ENCODE data around the gene B3GNT4. TPM values are rescaled to one million over a fixed set of nuclear protein-coding genes. Genes with fewer than 3 reads are reported as not detected.

The B3GNT4 gene
- total RNA-seq, 2 experiments from 2014 or later, result not detected

DNA sequence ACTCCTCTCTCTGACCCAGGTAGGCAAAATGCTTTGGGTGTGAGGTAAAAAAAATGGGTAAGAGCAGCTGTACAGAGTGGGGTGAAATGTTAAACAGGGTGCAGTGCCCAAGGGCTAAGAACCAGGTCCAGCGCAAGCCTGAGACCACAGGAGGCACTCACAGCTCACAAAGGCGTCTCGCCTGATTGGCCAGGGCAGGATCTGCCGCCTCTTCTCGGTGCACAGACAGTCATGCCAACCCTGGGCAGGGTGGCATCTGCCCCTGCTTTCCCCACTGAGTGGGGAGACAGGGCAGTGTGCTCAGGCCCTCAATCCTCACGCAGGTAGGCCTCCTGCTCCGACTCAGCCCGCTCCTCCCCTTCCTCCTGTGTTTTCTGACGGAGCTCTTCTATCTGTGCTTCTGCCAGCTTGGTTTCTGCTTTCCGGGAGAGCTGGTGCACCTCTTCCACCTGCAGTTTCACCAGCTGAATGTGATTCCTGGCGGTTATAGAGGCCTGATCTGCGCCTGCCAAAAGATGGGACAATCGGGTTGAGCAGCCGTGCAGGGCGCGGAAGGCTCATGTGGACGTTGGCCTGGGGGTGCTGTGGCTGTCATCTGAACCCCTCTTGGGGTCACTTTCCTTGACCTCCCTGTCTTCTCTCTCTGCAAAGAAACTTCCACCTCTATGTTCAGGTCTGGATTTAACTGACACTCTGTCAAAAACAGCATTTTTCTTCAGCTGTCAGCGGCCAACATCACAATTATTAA lies 4.7 kb downstream of the B3GNT4 start:
- Histone ChIP-seq H3K36me3 (ENCODE audit: insufficient read depth, low read length) (peaks cover 49% of the 10 kb centered on the region), H3K9me3 (ENCODE audit: control insufficient read depth in 1 of 2, insufficient read depth in 1 of 2, low read length in 2 of 2) (no peaks in the 10 kb centered on the region), H3K4me1 (ENCODE audit: insufficient read depth, low read length) (peaks cover 6% of the 10 kb centered on the region), H3K27ac (ENCODE audit: low read depth in 1 of 2, low read length in 2 of 2) (no peak overlapping the region), H3K27me3 (ENCODE audit: control insufficient read depth in 1 of 2, insufficient read depth in 2 of 2, low read length in 2 of 2) (no peaks in the 10 kb centered on the region), H3K4me3 (ENCODE audit: low read length) (no peak overlapping the region)
- POLR2A ChIA-PET, result no interaction called here
- no peak for ATAC-seq (ENCODE audit: poor library complexity)
- TF ChIP-seq, protein P1, sequence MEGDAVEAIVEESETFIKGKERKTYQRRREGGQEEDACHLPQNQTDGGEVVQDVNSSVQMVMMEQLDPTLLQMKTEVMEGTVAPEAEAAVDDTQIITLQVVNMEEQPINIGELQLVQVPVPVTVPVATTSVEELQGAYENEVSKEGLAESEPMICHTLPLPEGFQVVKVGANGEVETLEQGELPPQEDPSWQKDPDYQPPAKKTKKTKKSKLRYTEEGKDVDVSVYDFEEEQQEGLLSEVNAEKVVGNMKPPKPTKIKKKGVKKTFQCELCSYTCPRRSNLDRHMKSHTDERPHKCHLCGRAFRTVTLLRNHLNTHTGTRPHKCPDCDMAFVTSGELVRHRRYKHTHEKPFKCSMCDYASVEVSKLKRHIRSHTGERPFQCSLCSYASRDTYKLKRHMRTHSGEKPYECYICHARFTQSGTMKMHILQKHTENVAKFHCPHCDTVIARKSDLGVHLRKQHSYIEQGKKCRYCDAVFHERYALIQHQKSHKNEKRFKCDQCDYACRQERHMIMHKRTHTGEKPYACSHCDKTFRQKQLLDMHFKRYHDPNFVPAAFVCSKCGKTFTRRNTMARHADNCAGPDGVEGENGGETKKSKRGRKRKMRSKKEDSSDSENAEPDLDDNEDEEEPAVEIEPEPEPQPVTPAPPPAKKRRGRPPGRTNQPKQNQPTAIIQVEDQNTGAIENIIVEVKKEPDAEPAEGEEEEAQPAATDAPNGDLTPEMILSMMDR (IDR thresholded peaks at IDR 0.05), result no peak
- intact Hi-C loops (cut with DNase I, micrococcal nuclease), result no loop called here
- Mint-ChIP-seq H3K4me3 (no peak overlapping the region), H3K27ac (no peak overlapping the region), H3K4me1 (ENCODE audit: low read depth) (peaks cover 9% of the 10 kb centered on the region), H3K27me3 (no peaks in the 10 kb centered on the region), H3K36me3 (ENCODE audit: low read depth) (peaks cover 46% of the 10 kb centered on the region), H3K9me3 (no peaks in the 10 kb centered on the region)
- no peak for DNase-seq
- CTCF ChIA-PET, result no interaction called here

DNA sequence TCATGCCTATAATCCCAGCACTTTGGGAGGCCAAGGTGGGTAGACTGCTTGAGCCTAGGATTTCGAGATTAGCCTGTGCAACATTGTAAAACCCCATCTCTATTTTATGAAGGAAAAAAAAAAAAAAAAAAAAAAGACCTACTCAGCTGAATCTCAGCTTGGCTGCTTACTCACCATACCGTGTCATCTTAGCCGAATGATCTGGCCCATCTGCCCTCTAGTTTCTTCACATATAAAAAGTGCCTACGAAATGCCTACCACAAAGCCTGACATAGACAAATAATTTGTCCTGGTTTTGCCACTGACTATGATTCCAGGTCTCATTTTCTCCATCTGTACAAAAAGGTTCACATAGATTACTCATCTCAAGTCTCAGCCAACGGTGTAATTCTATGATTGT lies 12.3 kb downstream of the B3GNT4 start:
- H3K4me1 Mint-ChIP-seq (ENCODE audit: low read depth), result peaks cover under 1% of the 10 kb centered on the region
- intact Hi-C loops (cut with DNase I, micrococcal nuclease), result no loop called here
- H3K27ac ChIP-seq (ENCODE audit: low read depth in 1 of 2, low read length in 2 of 2), result no peak overlapping the region
- TF ChIP-seq, protein P1 (IDR thresholded peaks at IDR 0.05), result no peak
- ATAC-seq (ENCODE audit: poor library complexity), result no peak
- DNase-seq, result no peak
- no peaks in the 10 kb centered on the region for H3K9me3 Mint-ChIP-seq
- H3K9me3 ChIP-seq (ENCODE audit: control insufficient read depth in 1 of 2, insufficient read depth in 1 of 2, low read length in 2 of 2), result no peaks in the 10 kb centered on the region
- no peaks in the 10 kb centered on the region for H3K27me3 ChIP-seq (ENCODE audit: control insufficient read depth in 1 of 2, insufficient read depth in 2 of 2, low read length in 2 of 2)
- no peaks in the 10 kb centered on the region for H3K4me1 ChIP-seq (ENCODE audit: insufficient read depth, low read length)
- no peak overlapping the region for H3K4me3 ChIP-seq (ENCODE audit: low read length)
- H3K4me3 Mint-ChIP-seq, result no peak overlapping the region
- H3K27ac Mint-ChIP-seq, result no peak overlapping the region
- ChIA-PET POLR2A (interaction anchor here (3.9 kb wide), 1 partner anchor 10 kb away, joined by 18 read pairs; the partner anchor contains the start of gene DIABLO), CTCF (interaction anchor here (0.6 to 1.4 kb wide), 4 partner anchors 11 to 507 kb away, joined by 3 to 5 read pairs (median 3); no protein-coding TSS in a partner anchor)
- H3K27me3 Mint-ChIP-seq, result no peaks in the 10 kb centered on the region
- H3K36me3 Mint-ChIP-seq (ENCODE audit: low read depth), result peaks cover 78% of the 10 kb centered on the region
- H3K36me3 ChIP-seq (ENCODE audit: insufficient read depth, low read length), result peaks cover 85% of the 10 kb centered on the region

DNA sequence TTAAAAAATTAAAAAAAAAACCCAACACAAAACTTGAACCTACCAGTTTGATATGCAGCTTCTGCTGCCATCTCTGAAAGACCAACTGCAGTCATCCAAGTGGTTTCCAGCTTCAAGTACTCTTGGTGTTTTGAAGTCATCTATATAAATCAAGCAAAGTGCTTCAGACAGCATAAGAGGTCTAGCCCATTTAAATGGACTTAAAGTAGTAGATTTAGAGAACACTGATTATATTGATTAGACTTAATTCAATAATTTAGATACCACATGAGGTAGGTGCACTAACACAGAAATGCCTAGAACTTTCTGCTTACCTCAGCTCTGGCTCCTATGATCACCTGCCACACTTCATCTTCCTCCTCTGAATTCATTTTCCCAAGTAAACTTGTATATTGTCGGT lies 12.9 kb downstream of the B3GNT4 start:
- ChIA-PET CTCF (interaction anchor here (1.0 kb wide), 1 partner anchor 11 kb away, joined by 3 read pairs; no protein-coding TSS in a partner anchor), POLR2A (interaction anchor here (3.9 kb wide), 1 partner anchor 9 kb away, joined by 18 read pairs; the partner anchor contains the start of gene DIABLO)
- no peaks in the 10 kb centered on the region for H3K9me3 Mint-ChIP-seq
- ATAC-seq (ENCODE audit: poor library complexity), result no peak
- intact Hi-C loops (cut with DNase I, micrococcal nuclease), result no loop called here
- Histone ChIP-seq H3K27me3 (ENCODE audit: control insufficient read depth in 1 of 2, insufficient read depth in 2 of 2, low read length in 2 of 2) (no peaks in the 10 kb centered on the region), H3K27ac (ENCODE audit: low read depth in 1 of 2, low read length in 2 of 2) (no peak overlapping the region), H3K36me3 (ENCODE audit: insufficient read depth, low read length) (peaks cover 87% of the 10 kb centered on the region), H3K9me3 (ENCODE audit: control insufficient read depth in 1 of 2, insufficient read depth in 1 of 2, low read length in 2 of 2) (no peaks in the 10 kb centered on the region), H3K4me3 (ENCODE audit: low read length) (no peak overlapping the region), H3K4me1 (ENCODE audit: insufficient read depth, low read length) (no peaks in the 10 kb centered on the region)
- no peaks in the 10 kb centered on the region for H3K27me3 Mint-ChIP-seq
- TF ChIP-seq, protein P1 (IDR thresholded peaks at IDR 0.05), result no peak
- no peak overlapping the region for H3K4me3 Mint-ChIP-seq
- H3K36me3 Mint-ChIP-seq (ENCODE audit: low read depth), result peaks cover 79% of the 10 kb centered on the region
- DNase-seq, result no peak
- H3K4me1 Mint-ChIP-seq (ENCODE audit: low read depth), result peaks cover 5% of the 10 kb centered on the region
- H3K27ac Mint-ChIP-seq, result no peak overlapping the region
